Sigmoid colon (tissue), 7 donors: ENCODE results near the gene ARHGAP22. TPM values are rescaled to one million over a fixed set of nuclear protein-coding genes. Genes with fewer than 3 reads are reported as not detected.

Experiments used
- DNase-seq: peaks from one replicate; pipeline ENCODE4 v3.0.0-alpha.2; 2019
- H3K27ac ChIP-seq, 4 donors: fragments of 200-600 bp; sonication (generic); one replicate each; pipeline ENCODE4 v1.5.1; 2016 to 2019; ENCODE audit warnings: mild to moderate bottlenecking in 1 of 4
- H3K27me3 ChIP-seq, 3 donors: fragments of 200-600 bp; sonication (generic); one replicate each; pipeline ENCODE4 v1.5.1; 2019; ENCODE audit warnings: mild to moderate bottlenecking in 1 of 3
- H3K36me3 ChIP-seq, 4 donors: fragments of 200-600 bp; sonication (generic); one replicate each; pipeline ENCODE4 v1.5.1; 2016 to 2019
- H3K4me1 ChIP-seq, 4 donors: fragments of 200-600 bp; sonication (generic); one replicate each; pipeline ENCODE4 v1.5.1; 2017 to 2019
- H3K4me3 ChIP-seq, 4 donors: fragments of 200-600 bp; sonication (generic); one replicate each; pipeline ENCODE4 v1.5.1; 2017 to 2019; ENCODE audit warnings: mild to moderate bottlenecking in 2 of 4, moderate library complexity in 1 of 4
- H3K9me3 ChIP-seq, 4 donors: fragments of 200-600 bp in 3 of 4; sonication (generic) in 3 of 4; one replicate each; pipeline versions ENCODE4 v1.5.1 to v1.6.1; 2013 to 2019
- EP300 ChIP-seq, 4 donors: sonication (generic); formaldehyde crosslinking; IDR thresholded peaks; one replicate each; pipeline ENCODE4 v1.6.1; 2017; ENCODE audit warnings: antibody characterized with exemption in 4 of 4
- POLR2A ChIP-seq, 2 donors: fragments of 450-650 bp; IDR thresholded peaks; one replicate each; pipeline ENCODE4 v1.6.1; 2016; ENCODE audit warnings: antibody characterized with exemption in 2 of 2, mild to moderate bottlenecking in 2 of 2, moderate library complexity in 2 of 2
- POLR2AphosphoS5 ChIP-seq, 4 donors: sonication (generic); formaldehyde crosslinking; IDR thresholded peaks; one replicate each; pipeline ENCODE4 v1.6.1; 2017; ENCODE audit warnings: antibody characterized with exemption in 4 of 4
- WGBS, 2 donors: extraction: QIAGEN DNeasy Blood & Tissue Kit; methylation state at CpG; one replicate each; pipeline ENCODE4 v1.1.7; 2013; 5-methylcytosine and 5-hydroxymethylcytosine counted together
- intact Hi-C: fragments of 100-400 bp; cut with DNase I; formaldehyde crosslinking; loops from one replicate; pipeline ENCODE4 v1.15.1; 2023
- polyA plus RNA-seq, 3 donors: library from polyadenylated mRNA; stranded (reverse); fragments of 200-250 nt; gene quantifications; one replicate each; pipeline ENCODE4 v1.2.3, GENCODE V29; 2013
- total RNA-seq, 4 donors: library from RNA; depleted of rRNA; stranded (reverse); fragments of >200 nt; gene quantifications; one replicate each; pipeline ENCODE4 v1.1.0, GENCODE V29; 2016
- TF ChIP-seq, protein P1 (sequence below), 4 experiments: fragments of 450-650 bp in 3 of 4; fragments of 200-600 bp in 1 of 4; IDR thresholded peaks; one replicate each; pipeline ENCODE4 v1.5.1; 2016 to 2019; ENCODE audit warnings: antibody characterized with exemption in 4 of 4, mild to moderate bottlenecking in 3 of 4, moderate library complexity in 2 of 4
- donor health status: healthy with polysubstance abuse.
- donor health status: Bipolar disorder and iron deficiency.
- donor health status: healthy.

ARHGAP22 gene
- total and polyA plus RNA-seq, 7 donors: 1.2 to 6.4 (median 3.1) TPM

DNA sequence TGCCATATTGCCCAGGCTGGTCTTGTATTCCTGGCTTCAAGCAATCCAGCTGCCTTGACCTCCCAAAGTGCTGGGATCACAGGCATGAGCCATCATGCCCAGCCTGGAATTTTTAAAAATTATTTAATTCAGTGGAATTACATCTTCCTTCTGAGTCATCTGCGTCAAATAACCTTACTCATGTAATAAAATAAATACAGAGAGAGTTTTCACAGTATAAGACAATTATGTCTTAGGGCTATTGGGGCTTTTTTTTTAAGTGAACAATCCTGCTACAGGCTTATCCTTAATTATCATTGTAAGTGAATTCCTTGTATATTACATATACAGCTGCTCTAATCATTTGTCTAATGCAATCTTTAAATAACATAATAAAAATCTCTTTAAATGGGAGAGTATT lies 190.1 kb downstream of the ARHGAP22 start:
- 97 to 99% methylated on average over 1 of the region's 1 CpG for WGBS, 2 donors
- no peak overlapping the region for H3K27ac ChIP-seq

DNA sequence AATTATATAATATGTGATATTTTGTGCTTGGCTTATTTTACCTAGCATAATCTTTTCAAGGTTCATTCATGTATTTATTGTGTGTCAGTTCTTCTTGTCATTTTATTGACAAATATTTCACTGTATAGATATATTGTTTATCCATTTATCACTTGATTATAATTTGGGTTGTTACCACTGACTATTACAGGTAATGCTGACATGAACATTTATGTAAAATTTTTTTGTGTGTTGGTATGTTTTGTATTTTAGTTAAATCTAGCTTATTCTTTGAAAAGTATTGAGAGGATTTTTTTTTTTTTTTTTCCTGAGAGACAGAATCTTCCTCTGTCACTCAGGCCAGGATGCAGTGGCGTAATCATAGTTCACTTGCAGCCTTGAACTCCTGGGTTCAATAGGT lies 190.7 kb downstream of the ARHGAP22 start:
- 100% methylated on average over 1 of the region's 1 CpG for WGBS, 2 donors
- intact Hi-C loops: no loop called here
- Histone ChIP-seq H3K4me1 (no peaks in the 10 kb centered on the region), H3K27ac (no peak overlapping the region), H3K27me3 (no peaks in the 10 kb centered on the region), H3K4me3 (no peak overlapping the region), H3K9me3 (peaks cover 0 to 12% (median 0%) of the 10 kb centered on the region in 4 donors), H3K36me3 (peaks cover 0 to 38% (median 12%) of the 10 kb centered on the region in 4 donors)
- TF ChIP-seq POLR2A (IDR thresholded peaks at IDR 0.05) (no peak), POLR2AphosphoS5 (IDR thresholded peaks at IDR 0.05) (no peak), EP300 (IDR thresholded peaks at IDR 0.05) (no peak)
- TF ChIP-seq, protein P1, sequence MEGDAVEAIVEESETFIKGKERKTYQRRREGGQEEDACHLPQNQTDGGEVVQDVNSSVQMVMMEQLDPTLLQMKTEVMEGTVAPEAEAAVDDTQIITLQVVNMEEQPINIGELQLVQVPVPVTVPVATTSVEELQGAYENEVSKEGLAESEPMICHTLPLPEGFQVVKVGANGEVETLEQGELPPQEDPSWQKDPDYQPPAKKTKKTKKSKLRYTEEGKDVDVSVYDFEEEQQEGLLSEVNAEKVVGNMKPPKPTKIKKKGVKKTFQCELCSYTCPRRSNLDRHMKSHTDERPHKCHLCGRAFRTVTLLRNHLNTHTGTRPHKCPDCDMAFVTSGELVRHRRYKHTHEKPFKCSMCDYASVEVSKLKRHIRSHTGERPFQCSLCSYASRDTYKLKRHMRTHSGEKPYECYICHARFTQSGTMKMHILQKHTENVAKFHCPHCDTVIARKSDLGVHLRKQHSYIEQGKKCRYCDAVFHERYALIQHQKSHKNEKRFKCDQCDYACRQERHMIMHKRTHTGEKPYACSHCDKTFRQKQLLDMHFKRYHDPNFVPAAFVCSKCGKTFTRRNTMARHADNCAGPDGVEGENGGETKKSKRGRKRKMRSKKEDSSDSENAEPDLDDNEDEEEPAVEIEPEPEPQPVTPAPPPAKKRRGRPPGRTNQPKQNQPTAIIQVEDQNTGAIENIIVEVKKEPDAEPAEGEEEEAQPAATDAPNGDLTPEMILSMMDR (IDR thresholded peaks at IDR 0.05): no peak
- DNase-seq: no peak

More for the DNA sequence above, 190.1 kb downstream of the ARHGAP22 start:
- DNase-seq: no peak
- Histone ChIP-seq H3K4me1 (no peaks in the 10 kb centered on the region), H3K27me3 (no peaks in the 10 kb centered on the region), H3K9me3 (peaks cover 0 to 12% (median 0%) of the 10 kb centered on the region in 4 donors), H3K36me3 (peaks cover 0 to 32% (median 12%) of the 10 kb centered on the region in 4 donors), H3K4me3 (no peak overlapping the region)
- intact Hi-C loops: no loop called here
- TF ChIP-seq, protein P1 (IDR thresholded peaks at IDR 0.05): no peak

GRCh38 chr10:48412933-48413332 lies 191.9 kb downstream of the ARHGAP22 start:
- TF ChIP-seq POLR2AphosphoS5 (IDR thresholded peaks at IDR 0.05) (no peak), EP300 (IDR thresholded peaks at IDR 0.05) (no peak), POLR2A (IDR thresholded peaks at IDR 0.05) (no peak)
- TF ChIP-seq, protein P1 (IDR thresholded peaks at IDR 0.05): no peak
- H3K4me3 ChIP-seq: no peak overlapping the region
- no peak overlapping the region for H3K27ac ChIP-seq
- H3K36me3 ChIP-seq: peaks cover 0 to 39% (median 12%) of the 10 kb centered on the region in 4 donors
- no peaks in the 10 kb centered on the region for H3K27me3 ChIP-seq
- 97 to 98% methylated on average over 4 of the region's 4 CpGs for WGBS, 2 donors
- peaks cover 0 to 12% (median 0%) of the 10 kb centered on the region in 4 donors for H3K9me3 ChIP-seq
- intact Hi-C loops: no loop called here
- no peaks in the 10 kb centered on the region for H3K4me1 ChIP-seq
- no peak for DNase-seq

- Histone ChIP-seq H3K27me3 (no peaks in the 10 kb centered on the region), H3K27ac (no peak overlapping the region), H3K4me3 (no peak overlapping the region), H3K9me3 (peaks cover 0 to 12% (median 0%) of the 10 kb centered on the region in 4 donors), H3K4me1 (no peaks in the 10 kb centered on the region), H3K36me3 (peaks cover 0 to 39% (median 12%) of the 10 kb centered on the region in 4 donors)
- WGBS, 2 donors: 96 to 98% methylated on average over 3 of the region's 3 CpGs
- intact Hi-C loops: no loop called here
- no peak for DNase-seq
- no peak for TF ChIP-seq EP300 (IDR thresholded peaks at IDR 0.05)
- TF ChIP-seq POLR2A (IDR thresholded peaks at IDR 0.05): no peak
- no peak for TF ChIP-seq POLR2AphosphoS5 (IDR thresholded peaks at IDR 0.05)
- TF ChIP-seq, protein P1 (IDR thresholded peaks at IDR 0.05): no peak
Observed at GRCh38 chr10:48412081-48412480, 192.8 kb downstream of the ARHGAP22 start.

DNA sequence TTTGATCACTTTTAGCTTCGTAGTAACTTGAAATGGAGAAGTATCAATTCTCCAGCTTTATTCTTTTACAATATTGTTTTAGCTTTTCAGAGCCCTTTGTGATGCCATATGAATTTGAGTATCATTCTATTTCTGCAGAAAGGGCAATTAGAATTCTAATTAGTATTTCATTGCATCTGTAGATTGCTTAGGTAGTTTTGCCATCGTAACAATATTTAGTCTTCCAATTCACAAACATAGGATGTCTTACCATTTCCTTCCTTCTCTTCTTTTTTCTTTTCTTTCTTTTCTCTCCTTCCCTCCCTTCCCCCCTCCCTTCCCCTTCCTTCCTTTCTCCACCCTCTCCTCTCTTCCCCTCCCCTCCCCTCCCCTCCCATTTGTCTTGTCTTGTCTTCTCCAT lies 193.4 kb downstream of the ARHGAP22 start:
- 96% methylated on average over 2 of the region's 2 CpGs for WGBS, 2 donors
- peaks cover 0 to 39% (median 12%) of the 10 kb centered on the region in 4 donors for H3K36me3 ChIP-seq
- TF ChIP-seq POLR2AphosphoS5 (IDR thresholded peaks at IDR 0.05): no peak
- TF ChIP-seq, protein P1 (IDR thresholded peaks at IDR 0.05): no peak
- no peak for TF ChIP-seq EP300 (IDR thresholded peaks at IDR 0.05)
- no peak for TF ChIP-seq POLR2A (IDR thresholded peaks at IDR 0.05)
- no peak overlapping the region for H3K27ac ChIP-seq
- intact Hi-C loops: no loop called here
- DNase-seq: no peak
- no peaks in the 10 kb centered on the region for H3K27me3 ChIP-seq
- no peaks in the 10 kb centered on the region for H3K4me1 ChIP-seq
- H3K9me3 ChIP-seq: peaks cover 0 to 12% (median 0%) of the 10 kb centered on the region in 4 donors
- no peak overlapping the region for H3K4me3 ChIP-seq
